Lower leg skin (tissue), 3 donors: ENCODE data around the gene NPAS1.

Source experiments
- CTCF ChIP-seq, 3 donors: fragments of 450-650 bp; IDR thresholded peaks; one replicate each; pipeline ENCODE4 v1.5.1; 2016; ENCODE audit warnings: antibody characterized with exemption in 3 of 3, mild to moderate bottlenecking in 3 of 3, moderate library complexity in 2 of 3
- POLR2A ChIP-seq, 2 donors: fragments of 450-650 bp; IDR thresholded peaks; one replicate each; pipeline ENCODE4 v1.6.1; 2016 to 2017; ENCODE audit warnings: antibody characterized with exemption in 2 of 2, mild to moderate bottlenecking in 1 of 2, moderate library complexity in 1 of 2

- TF ChIP-seq CTCF (IDR thresholded peaks at IDR 0.05), result no peak
- no peak for TF ChIP-seq POLR2A (IDR thresholded peaks at IDR 0.05)
These were observed 44.2 kb downstream of the NPAS1 start for GRCh38 chr19:47063874-47064273.
